GM12878 (cell line): Measurements from ENCODE around the gene GZMM. TPM values are rescaled to one million over a fixed set of nuclear protein-coding genes. Genes with fewer than 3 reads are reported as not detected.

ENCODE experiments used
- ATAC-seq: fragments of 200-7000 bp; cut with Tn5 transposase; 3 replicates; pipeline ENCODE4 v1.9.1; 2020; ENCODE audit warnings: mild to moderate bottlenecking, moderate library complexity
- BruUV-seq: library from RNA; stranded (reverse); fragments of 400-500 nt; replicated peaks from 2 replicates; lab custom pipeline; 2021; lab: Mats Ljungman, UMichigan
- CTCF ChIA-PET: fragments of 300-600 bp; sonication (Branson Sonifier 250); formaldehyde crosslinking; extraction: SDS; loops from one replicate; lab custom pipeline; 2021; ENCODE audit warnings: inconsistent platforms; lab: Yijun Ruan, JAX
- POLR2A ChIA-PET: fragments of 350-600 bp; formaldehyde crosslinking; extraction: SDS; loops from one replicate; lab custom pipeline; 2021; ENCODE audit warnings: inconsistent platforms; lab: Charles Lee
- RAD21 ChIA-PET: fragments of 300-600 bp; sonication (Branson Sonifier 250); formaldehyde crosslinking; loops from one replicate; lab custom pipeline; 2023; ENCODE audit warnings: antibody characterized with exemption; ENCODE audit not compliant: unreplicated experiment; lab: Charles Lee
- SMC1A ChIA-PET: fragments of 300-600 bp; sonication (Branson Sonifier 250); formaldehyde crosslinking; loops from one replicate; lab custom pipeline; 2023; ENCODE audit not compliant: unreplicated experiment, uncharacterized antibody; lab: Charles Lee
- DNase-seq: peaks from one replicate; pipeline ENCODE4 v3.0.0-alpha.2; 2011; ENCODE audit warnings: low read depth, low spot score
- FAIRE-seq: peaks from 3 replicates; lab custom pipeline; 2011; peaks lifted over from hg19 to GRCh38; lab: Jason Lieb, UNC
- H2AFZ ChIP-seq: 2 replicates; pipeline ENCODE4 v1.6.0; 2011; ENCODE audit warnings: low read depth, low read length, control low read depth; ENCODE audit not compliant: control insufficient read depth
- H3K27ac ChIP-seq: 2 replicates; pipeline ENCODE4 v1.5.1; 2011; ENCODE audit warnings: control low read depth; ENCODE audit not compliant: control insufficient read depth, insufficient read depth
- H3K27me3 ChIP-seq, 2 experiments: replicated peaks in 1 of 2; 2 replicates each; pipeline versions ENCODE4 v1.6.0 to v1.6.1; 2011; ENCODE audit warnings: low read length in 1 of 2; ENCODE audit not compliant: control insufficient read depth in 2 of 2, insufficient read depth in 2 of 2
- H3K36me3 ChIP-seq, 2 experiments: 2 replicates each; pipeline ENCODE4 v1.5.1; 2011; ENCODE audit warnings: low read length in 1 of 2; ENCODE audit not compliant: control insufficient read depth in 2 of 2, insufficient read depth in 2 of 2
- H3K4me1 ChIP-seq: 2 replicates; pipeline ENCODE4 v1.6.1; 2011; ENCODE audit warnings: mild to moderate bottlenecking, low read length, moderate library complexity, mixed read lengths; ENCODE audit not compliant: control insufficient read depth, insufficient read depth
- H3K4me2 ChIP-seq: 2 replicates; pipeline ENCODE4 v1.6.0; 2011; ENCODE audit warnings: control low read depth; ENCODE audit not compliant: control insufficient read depth, insufficient read depth
- H3K4me3 ChIP-seq: fragments of 200-600 bp; sonication (generic); 2 replicates; pipeline ENCODE4 v1.5.1; 2016
- H3K79me2 ChIP-seq: 2 replicates; pipeline ENCODE4 v1.6.0; 2011; ENCODE audit warnings: low read length; ENCODE audit not compliant: control insufficient read depth, insufficient read depth
- H3K9ac ChIP-seq: 2 replicates; pipeline ENCODE4 v1.8.0; 2011; ENCODE audit warnings: low read length, control low read depth, mixed read lengths; ENCODE audit not compliant: control insufficient read depth, insufficient read depth
- H3K9me3 ChIP-seq: replicated peaks from 3 replicates; pipeline ENCODE4 v1.5.1; 2011; ENCODE audit warnings: mild to moderate bottlenecking, low read length; ENCODE audit not compliant: control insufficient read depth, insufficient read depth
- H4K20me1 ChIP-seq: 2 replicates; pipeline ENCODE4 v1.6.0; 2011; ENCODE audit not compliant: control insufficient read depth, insufficient read depth
- EZH2 ChIP-seq: IDR thresholded peaks from 2 replicates; pipeline ENCODE4 v1.6.1; 2012; ENCODE audit warnings: low read depth, mild to moderate bottlenecking, control low read depth, inconsistent platforms, low read length, borderline replicate concordance; ENCODE audit not compliant: control insufficient read depth
- FOXM1 ChIP-seq: IDR thresholded peaks from 2 replicates; pipeline ENCODE4 v1.6.1; 2012; ENCODE audit warnings: low read depth, mild to moderate bottlenecking, inconsistent platforms, low read length, moderate library complexity
- HCFC1 ChIP-seq: fragments of 150-350 bp; IDR thresholded peaks from 2 replicates; pipeline ENCODE4 v1.6.1; 2014; ENCODE audit warnings: low read length
- KAT2A ChIP-seq: conservative IDR thresholded peaks from 2 replicates; pipeline ENCODE4 v1.6.1; 2011; ENCODE audit warnings: low read depth, low read length; ENCODE audit not compliant: control insufficient read depth
- RB1 ChIP-seq: fragments of 450-650 bp; formaldehyde crosslinking; IDR thresholded peaks from 2 replicates; pipeline ENCODE4 v1.6.1; 2017; ENCODE audit warnings: mild to moderate bottlenecking, borderline replicate concordance
- SIX5 ChIP-seq: IDR thresholded peaks from 2 replicates; pipeline ENCODE4 v1.6.1; 2011; ENCODE audit warnings: mild to moderate bottlenecking, low read depth, low read length, moderate library complexity; ENCODE audit not compliant: severe bottlenecking
- STAT3 ChIP-seq: IDR thresholded peaks from 2 replicates; pipeline ENCODE4 v1.6.1; 2011; ENCODE audit warnings: low read depth, low read length, improper control_type of control experiment
- SUPT20H ChIP-seq: IDR thresholded peaks from 2 replicates; pipeline ENCODE4 v1.6.1; 2011; ENCODE audit warnings: low read depth, mild to moderate bottlenecking, low read length, moderate library complexity, borderline replicate concordance; ENCODE audit not compliant: control insufficient read depth
- TBL1XR1 ChIP-seq: IDR thresholded peaks from 2 replicates; pipeline ENCODE4 v1.6.1; 2012; ENCODE audit warnings: low read depth, low read length, improper control_type of control experiment
- WGBS: methylation state at CpG from one replicate; pipeline ENCODE4 v1.1.6; 2016; ENCODE audit warnings: low lambda C conversion rate; ENCODE audit not compliant: insufficient replicate concordance, insufficient coverage; ENCODE audit errors: missing lambda C conversion rate; 5-methylcytosine and 5-hydroxymethylcytosine counted together
- in situ Hi-C: fragments of 300-500 bp; cut with MboI; formaldehyde crosslinking; loops from 9 replicates; pipeline ENCODE4 v1.14.3; 2018; ENCODE audit warnings: mixed read lengths
- intact Hi-C: fragments of 100-400 bp; cut with micrococcal nuclease; formaldehyde crosslinking; loops from one replicate; pipeline ENCODE4 v1.14.2; 2022; ENCODE audit not compliant: unreplicated experiment
- polyA plus RNA-seq, 11 experiments: library from polyadenylated mRNA; depleted of rRNA in 4 of 11; unstranded in 6 of 11; stranded (reverse) in 5 of 11; fragments of >200 nt; fragmentation: Nextera tagmentation in 4 of 11; fragmentation: Illumina TruSeq in 1 of 11; extraction: Ambion mirVana in 4 of 11; extraction: Trizol in 1 of 11; gene quantifications; 1 replicate in 1 of 11; 2 replicates in 10 of 11; pipeline versions ENCODE4 v1.2.1 to v1.2.3, GENCODE V29; 2011 to 2016; ENCODE audit warnings: inconsistent platforms in 2 of 11, missing spikeins in 2 of 11, low read depth in 1 of 11
- total RNA-seq, 4 experiments: library from RNA; depleted of rRNA in 3 of 4; stranded (reverse); fragments of >200 nt in 3 of 4; fragmentation: Illumina TruSeq in 1 of 4; extraction: Trizol in 1 of 4; gene quantifications; 2 replicates each; pipeline versions ENCODE4 v1.2.1 to v1.2.3, GENCODE V29; 2013 to 2021

The GZMM gene
- total and polyA plus RNA-seq, 10 of the 15 experiments (the other 5 are each of a cell fraction or from before 2014, with no cell fraction given), result 0.09 to 0.48 (median 0.23) TPM; not detected in 7

GRCh38 chr19:536031-536880, 7.6 kb upstream of the GZMM start:
- Histone ChIP-seq H3K36me3 (peaks cover 0 to 5% of the 10 kb centered on the region in 2 experiments; a peak in 3 of 4 replicates), H3K4me2 (no peak overlapping the region), H3K79me2 (peaks cover 27% of the 10 kb centered on the region), H3K4me3 (no peak overlapping the region), H2AFZ (no peak overlapping the region), H3K27me3 (no peaks in the 10 kb centered on the region), H3K27ac (no peak overlapping the region), H3K9ac (no peak overlapping the region), H4K20me1 (no peaks in the 10 kb centered on the region; the same call in 1 of the 2 replicates), H3K4me1 (peaks cover 8% of the 10 kb centered on the region), H3K9me3 (no peaks in the 10 kb centered on the region)
- no peak for ATAC-seq
- intact Hi-C loops (no loop called here), in situ Hi-C loops (no loop called here)
- TF ChIP-seq KAT2A (no peak), SUPT20H (no peak), STAT3 (no peak), RB1 (no peak), TBL1XR1 (no peak), FOXM1 (no peak), HCFC1 (no peak), EZH2 (no peak), SIX5 (no peak)
- no TSS peak for BruUV-seq
- no peak for DNase-seq
- SMC1A ChIA-PET, result no interaction called here
- CTCF ChIA-PET, result no interaction called here
- POLR2A ChIA-PET, result no interaction called here
- RAD21 ChIA-PET, result no interaction called here
- FAIRE-seq, result no peak
- WGBS, result 94% methylated on average over 38 of the region's 55 CpGs
